Measurements from ENCODE around the gene SOX5.

GRCh38 chr12:23884909-23885308, 64.6 kb downstream of the SOX5 start:
- TF ChIP-seq CTCF (IDR thresholded peaks at IDR 0.05) = no peak
- TF ChIP-seq POLR2A (IDR thresholded peaks at IDR 0.05) = no peak

Measured in breast epithelium (tissue), 3 donors.